NB4 (cell line): ENCODE results near the gene NNMT.

Experiments
- MYC ChIP-seq: IDR thresholded peaks from 2 replicates; pipeline ENCODE4 v1.6.1; 2011; ENCODE audit warnings: low read depth, low read length
- POLR2A ChIP-seq: IDR thresholded peaks from 2 replicates; pipeline ENCODE4 v1.6.1; 2011; ENCODE audit warnings: mild to moderate bottlenecking; ENCODE audit not compliant: insufficient read length; ENCODE audit errors: extremely low read depth
- TF ChIP-seq, protein P1 (sequence below): IDR thresholded peaks from one replicate; pipeline ENCODE4 v1.5.1; 2012; ENCODE audit warnings: low read depth, low read length

DNA sequence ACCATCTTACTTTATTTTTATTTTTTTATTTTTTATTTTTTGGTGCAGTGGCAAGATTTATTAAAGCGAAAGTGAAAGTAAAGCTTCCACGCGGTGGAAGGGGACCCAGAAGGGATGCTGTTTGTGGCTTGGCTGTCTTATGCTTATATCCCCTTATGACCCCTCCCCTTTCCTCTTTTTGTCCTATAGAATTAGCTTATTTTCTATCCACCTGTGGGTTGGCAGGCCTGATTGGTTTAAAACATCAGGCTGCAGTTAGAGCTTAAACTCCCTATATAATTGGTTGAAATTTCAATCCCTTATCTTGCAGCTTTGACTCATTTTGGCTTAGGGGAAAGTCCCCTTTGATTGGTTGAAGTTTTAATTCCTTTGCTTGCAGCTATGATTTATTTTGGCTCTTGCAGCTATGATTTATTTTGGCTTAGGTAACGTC lies 50.5 kb downstream of the NNMT start:
- TF ChIP-seq, protein P1, sequence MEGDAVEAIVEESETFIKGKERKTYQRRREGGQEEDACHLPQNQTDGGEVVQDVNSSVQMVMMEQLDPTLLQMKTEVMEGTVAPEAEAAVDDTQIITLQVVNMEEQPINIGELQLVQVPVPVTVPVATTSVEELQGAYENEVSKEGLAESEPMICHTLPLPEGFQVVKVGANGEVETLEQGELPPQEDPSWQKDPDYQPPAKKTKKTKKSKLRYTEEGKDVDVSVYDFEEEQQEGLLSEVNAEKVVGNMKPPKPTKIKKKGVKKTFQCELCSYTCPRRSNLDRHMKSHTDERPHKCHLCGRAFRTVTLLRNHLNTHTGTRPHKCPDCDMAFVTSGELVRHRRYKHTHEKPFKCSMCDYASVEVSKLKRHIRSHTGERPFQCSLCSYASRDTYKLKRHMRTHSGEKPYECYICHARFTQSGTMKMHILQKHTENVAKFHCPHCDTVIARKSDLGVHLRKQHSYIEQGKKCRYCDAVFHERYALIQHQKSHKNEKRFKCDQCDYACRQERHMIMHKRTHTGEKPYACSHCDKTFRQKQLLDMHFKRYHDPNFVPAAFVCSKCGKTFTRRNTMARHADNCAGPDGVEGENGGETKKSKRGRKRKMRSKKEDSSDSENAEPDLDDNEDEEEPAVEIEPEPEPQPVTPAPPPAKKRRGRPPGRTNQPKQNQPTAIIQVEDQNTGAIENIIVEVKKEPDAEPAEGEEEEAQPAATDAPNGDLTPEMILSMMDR = no peak
- TF ChIP-seq POLR2A (no peak), MYC (no peak)
